NCI-H2196 treated with DMSO at 0.1 percent for 48 hours (cell line): Measurements from ENCODE around the gene ACSL6.

Source experiments
- DNase-seq: peaks from one replicate; lab custom pipeline; 2025; ENCODE audit not compliant: unreplicated experiment; lab: John Stamatoyannopoulos, UW

Gene ACSL6

GRCh38 chr5:131984956-131985665 is 26.3 kb downstream of the ACSL6 start:
- no peak for DNase-seq

- no peak for DNase-seq
These were observed 28.1 kb downstream of the ACSL6 start for GRCh38 chr5:131983244-131983771.

- DNase-seq = no peak
These were observed 29.9 kb downstream of the ACSL6 start for GRCh38 chr5:131981516-131981915.

GRCh38 chr5:131980696-131981095 is 30.8 kb downstream of the ACSL6 start:
- no peak for DNase-seq

GRCh38 chr5:131979816-131980215 is 31.6 kb downstream of the ACSL6 start:
- DNase-seq = no peak

- no peak for DNase-seq
These were observed 34.2 kb downstream of the ACSL6 start for GRCh38 chr5:131977212-131977604.

- no peak for DNase-seq
These were observed 34.8 kb downstream of the ACSL6 start for GRCh38 chr5:131976414-131977211.

- DNase-seq = no peak
These were observed 36.3 kb downstream of the ACSL6 start for GRCh38 chr5:131974956-131975726.

- DNase-seq = no peak
These were observed 36.9 kb downstream of the ACSL6 start for GRCh38 chr5:131974622-131974955.

- no peak for DNase-seq
These were observed 37.4 kb downstream of the ACSL6 start for GRCh38 chr5:131974016-131974415.

GRCh38 chr5:131973089-131973712 is 38.3 kb downstream of the ACSL6 start:
- DNase-seq = no peak

GRCh38 chr5:131968396-131968954 is 43.0 kb downstream of the ACSL6 start:
- DNase-seq = no peak

GRCh38 chr5:131966551-131966950 is 44.9 kb downstream of the ACSL6 start:
- no peak for DNase-seq

- DNase-seq = no peak
These were observed 45.5 kb downstream of the ACSL6 start for GRCh38 chr5:131965826-131966415.

- DNase-seq = no peak
These were observed 51.6 kb downstream of the ACSL6 start for GRCh38 chr5:131959906-131960305.

GRCh38 chr5:131959136-131959535 is 52.3 kb downstream of the ACSL6 start:
- no peak for DNase-seq

- DNase-seq = no peak
These were observed 53.6 kb downstream of the ACSL6 start for GRCh38 chr5:131957721-131958441.

- DNase-seq = no peak
These were observed 57.5 kb downstream of the ACSL6 start for GRCh38 chr5:131953969-131954368.

- no peak for DNase-seq
These were observed 59.1 kb downstream of the ACSL6 start for GRCh38 chr5:131952301-131952857.
